Measurements from ENCODE around the gene ACTN4. TPM values are rescaled to one million over a fixed set of nuclear protein-coding genes. Genes with fewer than 3 reads are reported as not detected.

The ACTN4 gene
- total and polyA plus RNA-seq, 10 of the 15 experiments (the other 5 are each of a cell fraction or from before 2014, with no cell fraction given), result 2.4 to 293 (median 72.5) TPM

DNA sequence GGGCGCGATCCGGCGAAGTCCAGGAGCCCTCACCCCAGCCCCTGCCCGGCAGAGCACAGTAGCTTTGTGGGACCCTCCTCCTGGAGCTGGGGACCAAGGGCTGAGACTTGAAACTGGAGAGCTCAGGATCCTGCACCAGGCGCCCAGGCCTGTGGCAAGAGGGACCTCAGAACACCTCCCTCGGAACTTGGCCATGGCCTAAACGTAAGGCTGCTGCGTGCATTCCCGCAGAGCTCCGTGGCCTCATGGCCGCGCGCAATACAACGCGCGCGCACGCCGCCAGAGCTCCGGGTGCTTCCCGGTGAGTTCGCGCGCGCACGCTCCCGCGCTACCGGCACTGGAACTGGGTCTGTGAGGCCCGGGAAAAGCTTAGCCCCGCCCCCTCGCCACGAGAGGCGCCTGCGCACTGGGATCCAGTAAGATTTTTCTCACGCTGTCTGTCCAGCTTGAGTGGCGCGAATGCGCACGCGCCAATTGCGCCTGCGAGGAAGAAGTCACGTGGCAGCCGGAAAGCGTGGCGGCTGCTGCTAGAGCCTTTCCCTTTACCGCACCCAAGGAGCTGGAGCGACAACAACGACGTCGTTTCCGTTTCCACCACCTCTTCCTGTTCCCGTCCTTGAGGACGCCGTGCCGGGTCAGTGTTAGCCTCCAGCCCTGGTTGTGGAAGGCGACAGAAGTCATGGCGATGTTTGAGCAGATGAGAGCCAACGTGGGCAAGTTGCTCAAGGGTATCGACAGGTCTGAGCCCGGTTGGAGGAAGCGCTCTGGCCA lies 28.7 kb upstream of the ACTN4 start, which contains the start of gene EIF3K:
Gene EIF3K, plus strand, starts transcription at position 599 of the 771 bp plus-strand sequence. Its CDS starts 81 bp downstream, at position 680.
- CTCF ChIA-PET, result interaction anchor here (0.6 to 6.5 kb wide), 13 partner anchors 16 to 311 kb away, joined by 3 to 74 read pairs (median 7); partner anchors contain the start of genes FAM98C, MRPS12, RINL and SARS2
- peak within 1 kb of the TSS; percentile 98 for H3K4me2 ChIP-seq (ENCODE audit: control insufficient read depth, insufficient read depth)
- peak; percentile 94 for FAIRE-seq
- in situ Hi-C loops (cut with MboI), result loop anchor here (5.0 kb wide), 1 partner anchor 56 kb away; no protein-coding TSS in a partner anchor
- no TSS peak for BruUV-seq (replicated peaks)
- peak within 1 kb of the TSS; percentile 98 for H3K4me3 ChIP-seq
- peaks cover 12 to 16% of the 10 kb centered on the region in 2 experiments for H3K36me3 ChIP-seq (ENCODE audit: control insufficient read depth in 2 of 2, insufficient read depth in 2 of 2, low read length in 1 of 2)
- peak within 1 kb of the TSS; percentile 98 for H3K27ac ChIP-seq (ENCODE audit: control insufficient read depth, insufficient read depth)
- peak within 1 kb of the TSS; percentile 92 for H3K9ac ChIP-seq (ENCODE audit: control insufficient read depth, insufficient read depth, low read length)
- H2AFZ ChIP-seq (ENCODE audit: control insufficient read depth, low read depth, low read length), result peak within 1 kb of the TSS; percentile 88
- H3K4me1 ChIP-seq (ENCODE audit: control insufficient read depth, insufficient read depth, low read length), result peaks cover 12% of the 10 kb centered on the region
- SMC1A ChIA-PET (ENCODE audit: uncharacterized antibody, unreplicated experiment), result interaction anchor here (0.9 to 7.0 kb wide), 17 partner anchors 9 to 312 kb away, joined by 3 to 85 read pairs (median 6); partner anchors contain the start of genes ACTN4, FAM98C, MRPS12 and SARS2
- 1% methylated on average over 64 of the region's 64 CpGs for WGBS (ENCODE audit: insufficient coverage, insufficient replicate concordance, low lambda C conversion rate, missing lambda C conversion rate)
- no peaks in the 10 kb centered on the region for H3K9me3 ChIP-seq (replicated peaks; ENCODE audit: control insufficient read depth, insufficient read depth, low read length)
- H3K27me3 ChIP-seq (replicated peaks in 1 of 2; ENCODE audit: control insufficient read depth in 2 of 2, insufficient read depth in 2 of 2, low read length in 1 of 2), result no peaks in the 10 kb centered on the region
- DNase-seq (ENCODE audit: low read depth, low spot score), result peak; percentile 97
- no peaks in the 10 kb centered on the region for H4K20me1 ChIP-seq (ENCODE audit: control insufficient read depth, insufficient read depth)
- peaks cover 49% of the 10 kb centered on the region for H3K79me2 ChIP-seq (ENCODE audit: control insufficient read depth, insufficient read depth, low read length)
- RAD21 ChIA-PET (ENCODE audit: unreplicated experiment), result interaction anchor here (0.6 to 5.6 kb wide), 21 partner anchors 10 to 1323 kb away, joined by 3 to 135 read pairs (median 4); partner anchors contain the start of genes ACTN4, ECH1, FAM98C and MRPS12
- intact Hi-C loops (cut with micrococcal nuclease; ENCODE audit: unreplicated experiment), result loop anchor here (1.0 to 2.0 kb wide), 2 partner anchors 61 to 74 kb away; no protein-coding TSS in a partner anchor
- ATAC-seq, result peak; percentile 62
- POLR2A ChIA-PET, result interaction anchor here (0.5 to 6.2 kb wide), 22 partner anchors 11 to 825 kb away, joined by 3 to 135 read pairs (median 4); partner anchors contain the start of genes ACTN4, NFKBIB and SIRT2
- TF ChIP-seq RFX5 (IDR thresholded peaks at IDR 0.05; ENCODE audit: low read depth, low read length) (0 out of 2 replicates have a peak, but pooled peaks have one; percentile 45), MXI1 (IDR thresholded peaks at IDR 0.05; ENCODE audit: low read depth, low read length) (peak; percentile 100), E2F8 (IDR thresholded peaks at IDR 0.05; ENCODE audit: low read depth, partially characterized antibody) (peak; percentile 83), CTCF (IDR thresholded peaks at IDR 0.05 in 2 of 3, conservative IDR thresholded peaks at IDR 0.05 in 1 of 3; ENCODE audit: control insufficient read depth in 2 of 3, extremely low read depth in 1 of 3, insufficient read depth in 1 of 3, low read depth in 3 of 3, low read length in 3 of 3) (no peak), CBFB (IDR thresholded peaks at IDR 0.05; ENCODE audit: low read depth) (peak; percentile 56; the same call in 1 of the 2 replicates), NFYB (IDR thresholded peaks at IDR 0.05; ENCODE audit: insufficient read depth, low read depth, low read length) (peak; percentile 64; the same call in 1 of the 2 replicates), SMAD5 (IDR thresholded peaks at IDR 0.05; ENCODE audit: low read depth) (peak; percentile 87), RB1 (IDR thresholded peaks at IDR 0.05; ENCODE audit: borderline replicate concordance) (peak; percentile 75; the same call in 1 of the 2 replicates), KLF5 (IDR thresholded peaks at IDR 0.05; ENCODE audit: partially characterized antibody) (no peak), ATF7 (IDR thresholded peaks at IDR 0.05; ENCODE audit: low read depth) (peak; percentile 55; the same call in 1 of the 2 replicates), ETV6 (conservative IDR thresholded peaks at IDR 0.05 in 1 of 2, IDR thresholded peaks at IDR 0.05 in 1 of 2; ENCODE audit: borderline replicate concordance in 1 of 2, low read depth in 1 of 2) (peak in 1 of 2 experiments; percentile 86; a peak in 2 of 4 replicates), SP1 (IDR thresholded peaks at IDR 0.05; ENCODE audit: low read depth, low read length) (peak; percentile 25), FOXK2 (IDR thresholded peaks at IDR 0.05) (peak; percentile 52; the same call in 1 of the 2 replicates), CREM (IDR thresholded peaks at IDR 0.05; ENCODE audit: low read depth) (peak; percentile 89), NBN (IDR thresholded peaks at IDR 0.05) (peak; percentile 51; the same call in 1 of the 2 replicates), RBBP5 (conservative IDR thresholded peaks at IDR 0.05) (no peak), SIN3A (IDR thresholded peaks at IDR 0.05; ENCODE audit: low read depth, low read length) (peak; percentile 89)
- TF ChIP-seq, protein P1, sequence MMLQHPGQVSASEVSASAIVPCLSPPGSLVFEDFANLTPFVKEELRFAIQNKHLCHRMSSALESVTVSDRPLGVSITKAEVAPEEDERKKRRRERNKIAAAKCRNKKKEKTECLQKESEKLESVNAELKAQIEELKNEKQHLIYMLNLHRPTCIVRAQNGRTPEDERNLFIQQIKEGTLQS (IDR thresholded peaks at IDR 0.05; ENCODE audit: borderline replicate concordance, extremely low read depth, low read depth, low read length), result peak; percentile 96; the same call in 1 of the 2 replicates

Measured in GM12878 (cell line).